Measurements from ENCODE around the gene SERBP1.
"Not testable (repeated sequence)": the region's sequence is repeated elsewhere in the genome, so short reads cannot be mapped to it uniquely, and the experiment has no call there.

SERBP1 gene

GRCh38 chr1:67451356-67451755 is 21.2 kb upstream of the SERBP1 start:
- Mint-ChIP-seq H3K4me3 (no peak overlapping the region), H3K36me3 (ENCODE audit: low read depth) (no peaks in the 10 kb centered on the region), H3K27me3 (ENCODE audit: low read depth, poor library complexity) (peaks cover 8% of the 10 kb centered on the region), H3K27ac (no peak overlapping the region), H3K4me1 (no peaks in the 10 kb centered on the region), H3K9me3 (no peaks in the 10 kb centered on the region)
- TF ChIP-seq CTCF (IDR thresholded peaks at IDR 0.05): no peak
- DNase-seq: no peak

GRCh38 chr1:67446893-67447292 is 16.7 kb upstream of the SERBP1 start:
- DNase-seq: no peak
- no peaks in the 10 kb centered on the region for H3K36me3 Mint-ChIP-seq (ENCODE audit: low read depth)
- H3K4me3 Mint-ChIP-seq: no peak overlapping the region
- no peak for TF ChIP-seq CTCF (IDR thresholded peaks at IDR 0.05)
- no peak overlapping the region for H3K27ac Mint-ChIP-seq
- peaks cover 9% of the 10 kb centered on the region for H3K4me1 Mint-ChIP-seq
- peaks cover 12% of the 10 kb centered on the region for H3K27me3 Mint-ChIP-seq (ENCODE audit: low read depth, poor library complexity)
- H3K9me3 Mint-ChIP-seq: no peaks in the 10 kb centered on the region

- not testable (repeated sequence) for H3K27ac Mint-ChIP-seq; H3K27me3 Mint-ChIP-seq (ENCODE audit: low read depth, poor library complexity); DNase-seq; H3K4me3 Mint-ChIP-seq; H3K9me3 Mint-ChIP-seq; H3K36me3 Mint-ChIP-seq (ENCODE audit: low read depth)
- peaks cover 17% of the 10 kb centered on the region for H3K4me1 Mint-ChIP-seq
Observed at GRCh38 chr1:67446014-67446413, 15.8 kb upstream of the SERBP1 start.

GRCh38 chr1:67441739-67442281 is 11.6 kb upstream of the SERBP1 start:
- peaks cover 4% of the 10 kb centered on the region for H3K27me3 Mint-ChIP-seq (ENCODE audit: low read depth, poor library complexity)
- H3K27ac Mint-ChIP-seq: peak overlapping the region; percentile 18
- no peaks in the 10 kb centered on the region for H3K9me3 Mint-ChIP-seq
- no peak overlapping the region for H3K4me3 Mint-ChIP-seq
- no peak for TF ChIP-seq CTCF (IDR thresholded peaks at IDR 0.05)
- no peaks in the 10 kb centered on the region for H3K36me3 Mint-ChIP-seq (ENCODE audit: low read depth)
- DNase-seq: no peak
- peaks cover 19% of the 10 kb centered on the region for H3K4me1 Mint-ChIP-seq

GRCh38 chr1:67441183-67441582 is 11.0 kb upstream of the SERBP1 start:
- H3K9me3 Mint-ChIP-seq: no peaks in the 10 kb centered on the region
- no peak overlapping the region for H3K27ac Mint-ChIP-seq
- H3K27me3 Mint-ChIP-seq (ENCODE audit: low read depth, poor library complexity): peaks cover 4% of the 10 kb centered on the region
- H3K4me1 Mint-ChIP-seq: peaks cover 19% of the 10 kb centered on the region
- DNase-seq: no peak
- TF ChIP-seq CTCF (IDR thresholded peaks at IDR 0.05): no peak
- no peaks in the 10 kb centered on the region for H3K36me3 Mint-ChIP-seq (ENCODE audit: low read depth)
- no peak overlapping the region for H3K4me3 Mint-ChIP-seq

GRCh38 chr1:67440339-67440738 is 10.1 kb upstream of the SERBP1 start:
- Mint-ChIP-seq H3K36me3 (ENCODE audit: low read depth) (no peaks in the 10 kb centered on the region), H3K4me1 (peaks cover 19% of the 10 kb centered on the region), H3K27me3 (ENCODE audit: low read depth, poor library complexity) (peaks cover 3% of the 10 kb centered on the region), H3K4me3 (no peak overlapping the region), H3K27ac (no peak overlapping the region), H3K9me3 (no peaks in the 10 kb centered on the region)
- DNase-seq: no peak
- no peak for TF ChIP-seq CTCF (IDR thresholded peaks at IDR 0.05)

Measured in nephron progenitor cell (in vitro differentiated cells).